Raji (cell line): ENCODE results near the gene BRD3OS.

Source experiments
- POLR2A ChIP-seq: IDR thresholded peaks from 2 replicates; pipeline ENCODE4 v1.6.1; 2011; ENCODE audit warnings: low read depth, low read length, control low read depth; ENCODE audit not compliant: insufficient read depth

BRD3OS gene

DNA sequence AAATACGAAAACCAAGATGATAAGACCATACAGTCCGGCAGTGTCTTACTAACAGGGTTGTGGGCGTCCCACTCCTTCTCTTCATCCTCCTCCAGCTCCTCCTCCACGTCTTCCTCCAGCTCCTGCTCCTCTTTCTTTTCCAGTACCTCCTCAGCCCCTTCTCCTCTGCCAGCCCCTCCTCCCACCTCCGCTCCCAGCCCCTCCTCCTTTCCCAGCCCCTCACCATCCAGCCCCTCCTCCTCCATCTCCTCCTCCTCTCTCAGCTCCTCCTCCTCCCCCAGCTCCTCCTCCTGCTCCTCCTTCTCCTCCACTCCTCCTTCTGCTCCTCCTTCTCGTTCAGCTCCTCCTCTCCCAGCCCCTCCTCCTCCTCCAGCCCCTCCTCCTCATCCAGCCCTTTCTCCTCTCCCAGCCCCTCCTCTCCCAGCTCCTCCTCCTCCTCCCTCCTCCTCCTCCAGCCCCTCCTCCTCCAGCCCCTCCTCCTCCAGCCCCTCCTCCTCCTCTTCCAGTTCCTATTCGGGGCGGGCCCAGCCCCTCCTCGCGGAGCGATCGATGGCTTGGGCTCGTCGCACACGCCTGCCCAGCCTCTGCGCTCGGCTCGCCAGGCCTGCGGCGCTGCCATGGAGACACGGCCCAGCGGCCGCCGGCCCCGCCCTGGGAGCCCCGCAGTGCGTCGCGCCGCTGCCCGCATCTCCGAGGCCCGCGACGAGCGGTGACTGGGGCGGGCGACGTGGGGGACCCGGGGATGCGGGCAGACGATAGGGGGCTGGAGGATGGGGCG is at the start of gene BRD3OS:
Gene BRD3OS (plus strand): TSS at position 654 of the 778 bp plus-strand sequence. CDS start 1,267 bp downstream, outside the sequence.
- TF ChIP-seq POLR2A: peak; percentile 47

- TF ChIP-seq POLR2A: no peak
Measured at GRCh38 chr9:133975511-133975910, 49.8 kb upstream of the BRD3OS start.

- TF ChIP-seq POLR2A: no peak
Measured at GRCh38 chr9:133976191-133976861, 49.0 kb upstream of the BRD3OS start.

DNA sequence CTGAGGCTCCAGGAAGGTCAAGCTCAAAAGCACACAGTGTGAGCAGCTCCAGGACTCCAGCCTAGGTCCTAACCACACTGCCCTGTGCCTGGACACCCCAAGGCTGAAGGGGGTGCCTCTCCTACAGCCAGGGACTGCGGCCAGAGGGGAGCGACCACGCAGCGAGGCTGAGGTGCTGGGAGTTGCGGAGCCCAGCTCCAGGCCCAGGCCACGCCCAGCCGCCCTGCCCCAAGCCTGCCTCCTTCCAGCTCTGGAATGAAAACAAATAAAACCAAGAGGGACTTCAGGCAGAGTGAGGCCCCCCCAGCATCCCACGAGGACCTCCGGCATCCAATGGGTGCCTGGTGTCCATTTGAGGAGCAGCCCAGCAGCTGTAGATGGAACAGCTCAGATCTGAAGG is 48.4 kb upstream of the BRD3OS start:
- no peak for TF ChIP-seq POLR2A

DNA sequence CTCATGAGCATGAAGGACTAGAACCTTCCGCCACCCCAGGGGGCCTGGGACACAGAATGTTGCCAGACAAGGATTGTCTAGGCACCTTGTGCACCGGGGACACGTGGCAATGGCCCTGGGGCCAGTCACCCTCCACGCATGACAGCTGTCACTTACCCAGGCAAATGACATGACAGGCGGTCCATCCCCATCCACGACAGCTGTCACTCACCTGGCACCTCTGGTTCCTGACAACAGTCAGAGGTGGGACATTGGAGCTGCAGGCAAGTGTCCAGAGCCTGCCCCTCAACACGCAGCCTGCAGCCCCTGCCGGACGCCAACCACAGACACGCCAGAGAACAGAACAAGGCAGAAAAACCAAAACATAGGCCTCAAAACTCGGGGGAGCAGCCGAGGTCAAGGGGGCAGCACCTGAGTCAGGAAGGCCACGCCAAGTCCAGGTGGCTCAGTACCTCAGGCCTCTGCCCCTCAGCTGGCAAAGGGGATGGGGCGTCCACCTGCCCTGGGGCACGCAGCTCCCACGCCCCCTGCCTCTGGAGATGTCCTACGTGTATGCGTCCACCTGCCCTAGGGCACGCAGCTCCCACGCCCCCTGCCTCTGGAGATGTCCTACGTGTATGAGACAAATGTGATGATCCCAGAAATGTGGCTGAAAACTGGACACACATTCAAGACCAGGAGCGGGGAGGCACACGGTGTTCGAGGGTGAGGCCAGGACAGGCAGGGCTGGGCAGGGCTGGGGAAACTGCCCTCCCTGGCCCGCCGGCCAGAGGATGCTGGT is 47.7 kb upstream of the BRD3OS start:
- no peak for TF ChIP-seq POLR2A

DNA sequence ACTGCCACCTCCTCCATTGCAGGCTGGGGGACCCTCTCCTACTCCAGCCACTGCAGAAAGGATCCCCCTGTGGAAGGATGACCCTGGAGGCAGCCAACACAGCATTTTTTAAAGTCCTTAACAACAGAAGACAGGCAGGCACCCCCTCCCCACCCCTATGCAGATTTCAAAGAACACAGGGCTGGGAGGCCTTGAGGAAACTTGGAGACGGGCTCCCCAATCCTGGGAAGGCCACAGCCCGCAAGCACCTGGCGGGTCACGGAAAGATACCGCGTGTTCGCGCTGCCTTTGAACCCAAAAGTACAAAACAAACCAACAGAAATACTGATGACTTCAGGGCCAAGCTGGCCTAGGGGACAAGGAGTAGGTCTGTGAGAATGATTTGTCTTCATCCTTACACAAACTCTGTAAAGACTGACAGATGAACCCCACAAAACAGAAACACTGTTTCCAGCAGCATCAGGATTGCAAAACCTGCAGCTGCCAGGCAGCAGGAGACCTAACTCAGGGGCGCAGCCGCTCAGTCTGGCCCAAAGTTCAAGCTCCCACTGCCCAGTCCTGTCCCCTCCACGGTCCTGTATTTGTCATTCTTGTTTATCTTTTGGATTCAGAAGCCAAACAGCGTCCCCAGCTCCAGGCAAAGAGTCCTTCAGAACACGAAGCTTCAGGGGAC is 46.9 kb upstream of the BRD3OS start:
- TF ChIP-seq POLR2A: no peak

DNA sequence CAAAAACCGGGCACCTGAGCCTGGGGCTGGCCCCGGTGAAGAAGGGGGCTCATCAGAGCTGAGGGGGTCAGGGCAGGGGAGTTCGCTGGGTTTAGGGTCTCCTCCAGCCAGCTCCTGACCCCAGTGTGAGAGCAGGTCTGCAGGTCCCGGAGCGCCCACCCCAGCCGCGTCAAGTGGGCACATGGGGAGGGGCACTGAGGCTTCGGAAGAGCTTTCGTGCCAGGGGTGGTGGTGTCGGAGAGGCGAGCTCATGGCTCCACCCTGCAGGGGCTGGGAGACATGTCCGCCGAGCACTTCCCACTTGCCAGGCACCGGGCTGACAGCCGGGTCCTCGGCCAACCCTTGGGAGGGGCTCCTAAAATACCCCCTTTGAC is 46.4 kb upstream of the BRD3OS start:
- no peak for TF ChIP-seq POLR2A

GRCh38 chr9:133979273-133979920 is 45.9 kb upstream of the BRD3OS start:
- TF ChIP-seq POLR2A: no peak

DNA sequence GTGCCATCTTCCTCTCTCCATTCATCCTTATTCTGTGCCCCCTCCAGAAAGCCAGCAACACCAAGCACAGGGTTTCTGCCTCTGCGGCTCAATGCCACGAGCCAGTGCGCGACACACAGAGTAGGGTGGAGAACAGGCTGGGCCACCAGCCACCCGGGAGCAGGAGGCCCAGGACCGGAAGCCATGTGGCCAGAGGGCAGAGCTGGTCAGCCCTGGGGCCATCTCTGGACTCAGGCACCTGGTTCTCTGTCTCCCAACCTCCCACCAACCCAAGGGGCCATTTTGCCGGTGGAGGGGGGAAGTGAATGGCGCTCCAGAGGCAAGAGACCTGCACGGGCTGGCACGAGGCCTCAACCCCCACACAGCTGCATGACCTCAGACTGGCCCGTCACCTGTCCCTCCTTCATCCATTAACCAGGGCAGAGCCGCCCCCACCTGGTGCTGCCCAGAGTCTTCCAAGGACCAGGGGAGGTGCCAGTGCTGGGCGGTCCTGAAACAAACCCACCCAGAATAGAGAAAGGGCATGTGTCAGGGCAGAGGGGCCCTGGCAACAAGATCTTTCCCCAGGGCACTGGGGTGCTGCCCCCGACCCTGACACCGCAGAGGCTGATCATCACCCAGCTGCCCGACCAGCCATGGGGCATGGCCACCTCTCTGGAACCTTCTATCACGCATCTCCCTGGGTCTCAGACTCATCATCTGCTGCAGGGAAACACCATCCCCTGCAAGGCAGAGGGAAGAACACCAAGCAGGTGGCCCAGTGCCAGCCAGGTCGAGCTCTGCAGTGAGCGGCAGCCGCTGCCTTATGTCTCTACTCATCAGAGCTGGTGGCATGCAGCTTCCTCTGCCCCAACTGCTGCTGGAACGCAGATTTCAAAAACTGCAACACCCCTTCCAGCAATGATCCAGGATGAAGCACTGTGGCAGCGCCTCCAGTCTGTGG is 45.1 kb upstream of the BRD3OS start:
- TF ChIP-seq POLR2A: no peak

DNA sequence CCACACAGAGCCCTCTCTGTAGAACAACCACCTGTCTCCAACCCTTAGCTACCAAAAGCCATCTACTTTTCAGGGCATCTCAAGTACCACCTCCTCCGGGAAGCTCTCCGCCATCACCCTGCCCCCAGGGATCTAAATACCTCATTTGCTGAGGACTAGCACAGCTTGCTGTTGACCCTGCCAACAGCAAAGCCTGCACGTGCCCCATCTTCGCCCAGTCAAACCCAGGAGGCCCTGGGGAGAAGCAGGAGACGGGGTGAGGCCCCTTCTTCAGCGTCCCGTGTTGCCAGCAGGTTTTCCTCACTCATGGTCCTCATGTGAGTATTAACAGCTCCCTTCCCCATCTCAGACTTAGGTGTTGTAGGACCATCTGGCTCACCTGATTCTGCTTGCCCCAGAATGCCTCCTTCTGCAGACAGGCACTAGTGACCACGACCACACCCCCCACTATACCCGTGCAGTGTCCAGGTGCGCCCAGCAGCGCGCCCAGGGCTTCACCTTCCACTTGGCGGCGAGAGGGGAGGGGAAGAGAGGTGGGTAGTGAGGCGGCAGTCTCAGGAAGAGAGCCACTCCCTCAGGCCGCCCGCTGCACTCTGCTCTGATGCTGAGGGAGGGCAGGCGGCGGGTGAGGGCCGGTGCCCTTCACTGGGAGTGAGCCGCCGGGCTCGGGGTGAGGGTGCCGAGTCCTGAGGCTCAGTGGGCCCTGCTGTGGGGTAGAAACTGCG is 44.3 kb upstream of the BRD3OS start:
- TF ChIP-seq POLR2A: no peak

GRCh38 chr9:133981589-133981957 is 43.7 kb upstream of the BRD3OS start:
- TF ChIP-seq POLR2A: no peak

GRCh38 chr9:133981958-133982681 is 43.2 kb upstream of the BRD3OS start:
- no peak for TF ChIP-seq POLR2A
